CD4-positive, alpha-beta memory T cell (primary cell): ENCODE results near the gene CCDC83. TPM values are rescaled to one million over a fixed set of nuclear protein-coding genes. Genes with fewer than 3 reads are reported as not detected.
A peak's percentile ranks its signal among the peaks of the same experiment; 100 is the strongest.

Source experiments
- CTCF ChIA-PET: fragments of 350-600 bp; sonication (Branson Sonifier 250); formaldehyde crosslinking; loops from one replicate; lab custom pipeline; 2021; ENCODE audit warnings: inconsistent platforms; ENCODE audit not compliant: partially characterized antibody; lab: Charles Lee
- POLR2A ChIA-PET: fragments of 350-600 bp; sonication (Branson Sonifier 250); formaldehyde crosslinking; loops from one replicate; lab custom pipeline; 2021; ENCODE audit not compliant: partially characterized antibody; lab: Charles Lee
- DNase-seq, 5 donors: peaks; one replicate each; pipeline versions ENCODE4 v3.0.0 to v3.0.0-alpha.2; 2020 to 2022; ENCODE audit warnings: mixed read lengths in 1 of 5
- H3K27ac ChIP-seq: one replicate; pipeline ENCODE4 v1.7.0; 2013; ENCODE audit warnings: low read depth, low read length
- H3K27me3 ChIP-seq: 2 replicates; pipeline ENCODE4 v1.7.0; 2013; ENCODE audit warnings: mild to moderate bottlenecking, low read length, moderate library complexity; ENCODE audit not compliant: insufficient read depth
- H3K36me3 ChIP-seq: 2 replicates; pipeline ENCODE4 v1.7.0; 2013; ENCODE audit warnings: mild to moderate bottlenecking, low read length, moderate library complexity; ENCODE audit not compliant: insufficient read depth
- H3K4me1 ChIP-seq: 2 replicates; pipeline ENCODE4 v1.7.0; 2013; ENCODE audit warnings: mild to moderate bottlenecking, low read length, moderate library complexity; ENCODE audit not compliant: insufficient read depth
- H3K4me3 ChIP-seq, 2 donors: one replicate each; pipeline ENCODE4 v1.7.0; 2013; ENCODE audit warnings: low read length in 2 of 2, mild to moderate bottlenecking in 1 of 2
- H3K9me3 ChIP-seq, 2 donors: one replicate each; pipeline ENCODE4 v1.7.0; 2013; ENCODE audit warnings: low read length in 2 of 2, control low read depth in 1 of 2; ENCODE audit not compliant: control insufficient read depth in 1 of 2
- H3K27ac Mint-ChIP-seq, 7 donors: one replicate each; pipeline ENCODE4 v1.8.0; 2020 to 2021; ENCODE audit warnings: mixed read lengths in 7 of 7, mild to moderate bottlenecking in 6 of 7, inconsistent platforms in 3 of 7, moderate library complexity in 3 of 7
- H3K27me3 Mint-ChIP-seq, 2 donors: one replicate each; pipeline ENCODE4 v1.8.0; 2020 to 2021; ENCODE audit warnings: mixed read lengths in 2 of 2
- H3K36me3 Mint-ChIP-seq, 2 donors: one replicate each; pipeline ENCODE4 v1.8.0; 2020 to 2021; ENCODE audit warnings: mixed read lengths in 2 of 2, inconsistent platforms in 1 of 2, mild to moderate bottlenecking in 1 of 2
- H3K4me1 Mint-ChIP-seq, 4 donors: one replicate each; pipeline ENCODE4 v1.8.0; 2020 to 2021; ENCODE audit warnings: mixed read lengths in 4 of 4, mild to moderate bottlenecking in 1 of 4
- H3K4me3 Mint-ChIP-seq, 8 donors: one replicate each; pipeline ENCODE4 v1.8.0; 2020 to 2021; ENCODE audit warnings: mixed read lengths in 8 of 8, mild to moderate bottlenecking in 7 of 8, moderate library complexity in 6 of 8, inconsistent platforms in 3 of 8
- H3K9me3 Mint-ChIP-seq, 8 donors: one replicate each; pipeline ENCODE4 v1.8.0; 2020 to 2021; ENCODE audit warnings: mixed read lengths in 8 of 8, mild to moderate bottlenecking in 5 of 8, inconsistent platforms in 3 of 8, moderate library complexity in 1 of 8
- intact Hi-C: fragments of 100-400 bp; cut with micrococcal nuclease; formaldehyde crosslinking; loops from one replicate; pipeline ENCODE4 v1.15.1; 2023
- polyA plus RNA-seq, 2 donors: library from polyadenylated mRNA; unstranded; fragments of 300-500 nt; fragmentation: Illumina TruSeq; gene quantifications; one replicate each; pipeline ENCODE4 v1.2.3, GENCODE V29; 2021
- total RNA-seq, 2 experiments: library from RNA; stranded (reverse); gene quantifications; one replicate each; pipeline ENCODE4 v1.2.3, GENCODE V29; 2021

Gene CCDC83
- total and polyA plus RNA-seq, 4 experiments from 2014 or later: not detected

GRCh38 chr11:85945788-85946187 is 90.6 kb downstream of the CCDC83 start:
- H3K36me3 Mint-ChIP-seq: no peaks in the 10 kb centered on the region
- H3K4me3 Mint-ChIP-seq: no peak overlapping the region
- H3K27me3 ChIP-seq: no peaks in the 10 kb centered on the region
- no peak overlapping the region for H3K4me3 ChIP-seq
- H3K36me3 ChIP-seq: no peaks in the 10 kb centered on the region
- H3K27me3 Mint-ChIP-seq: no peaks in the 10 kb centered on the region
- ChIA-PET CTCF (no interaction called here), POLR2A (no interaction called here)
- peaks cover 2 to 13% (median 8%) of the 10 kb centered on the region in 4 donors for H3K4me1 Mint-ChIP-seq
- peaks cover 5 to 20% (median 12%) of the 10 kb centered on the region in 8 donors for H3K9me3 Mint-ChIP-seq
- H3K4me1 ChIP-seq: no peaks in the 10 kb centered on the region
- intact Hi-C loops: no loop called here
- H3K9me3 ChIP-seq: no peaks in the 10 kb centered on the region
- DNase-seq: no peak
- H3K27ac Mint-ChIP-seq: no peak overlapping the region
- H3K27ac ChIP-seq: no peak overlapping the region

GRCh38 chr11:85946221-85946620 is 91.0 kb downstream of the CCDC83 start:
- ChIA-PET POLR2A (no interaction called here), CTCF (no interaction called here)
- intact Hi-C loops: no loop called here
- Mint-ChIP-seq H3K36me3 (no peaks in the 10 kb centered on the region), H3K27me3 (no peaks in the 10 kb centered on the region), H3K4me3 (no peak overlapping the region), H3K4me1 (peaks cover 2 to 13% (median 8%) of the 10 kb centered on the region in 4 donors), H3K27ac (no peak overlapping the region), H3K9me3 (peaks cover 5 to 24% (median 13%) of the 10 kb centered on the region in 8 donors)
- DNase-seq: no peak
- Histone ChIP-seq H3K27ac (no peak overlapping the region), H3K9me3 (no peaks in the 10 kb centered on the region), H3K27me3 (no peaks in the 10 kb centered on the region), H3K4me1 (no peaks in the 10 kb centered on the region), H3K36me3 (no peaks in the 10 kb centered on the region), H3K4me3 (no peak overlapping the region)

- no peaks in the 10 kb centered on the region for H3K36me3 ChIP-seq
- intact Hi-C loops: no loop called here
- H3K4me1 ChIP-seq: no peaks in the 10 kb centered on the region
- Mint-ChIP-seq H3K36me3 (peaks cover 0 to 1% of the 10 kb centered on the region in 2 donors), H3K4me3 (no peak overlapping the region), H3K4me1 (peaks cover 2 to 13% (median 8%) of the 10 kb centered on the region in 4 donors), H3K27me3 (no peaks in the 10 kb centered on the region), H3K27ac (peak overlapping the region in 2 of 7 donors; percentile 28 to 75), H3K9me3 (peaks cover 5 to 31% (median 20%) of the 10 kb centered on the region in 8 donors)
- H3K27ac ChIP-seq: no peak overlapping the region
- no peaks in the 10 kb centered on the region for H3K9me3 ChIP-seq
- H3K27me3 ChIP-seq: no peaks in the 10 kb centered on the region
- DNase-seq: no peak
- ChIA-PET CTCF (no interaction called here), POLR2A (no interaction called here)
- H3K4me3 ChIP-seq: no peak overlapping the region
Measured at GRCh38 chr11:85947431-85948272, 92.5 kb downstream of the CCDC83 start.

GRCh38 chr11:85948884-85949283 is 93.7 kb downstream of the CCDC83 start:
- Histone ChIP-seq H3K9me3 (no peaks in the 10 kb centered on the region), H3K27ac (no peak overlapping the region), H3K4me1 (no peaks in the 10 kb centered on the region), H3K4me3 (no peak overlapping the region), H3K27me3 (no peaks in the 10 kb centered on the region), H3K36me3 (no peaks in the 10 kb centered on the region)
- intact Hi-C loops: no loop called here
- H3K36me3 Mint-ChIP-seq: peaks cover 11 to 12% of the 10 kb centered on the region in 2 donors
- H3K4me1 Mint-ChIP-seq: peaks cover 2 to 13% (median 8%) of the 10 kb centered on the region in 4 donors
- H3K9me3 Mint-ChIP-seq: peaks cover 3 to 41% (median 29%) of the 10 kb centered on the region in 8 donors
- H3K4me3 Mint-ChIP-seq: no peak overlapping the region
- no peak for DNase-seq
- peak overlapping the region in 1 of 7 donors; percentile 30 for H3K27ac Mint-ChIP-seq
- ChIA-PET CTCF (no interaction called here), POLR2A (no interaction called here)
- no peaks in the 10 kb centered on the region for H3K27me3 Mint-ChIP-seq

GRCh38 chr11:85949798-85950197 is 94.6 kb downstream of the CCDC83 start:
- no peaks in the 10 kb centered on the region for H3K36me3 ChIP-seq
- Mint-ChIP-seq H3K27me3 (no peaks in the 10 kb centered on the region), H3K27ac (no peak overlapping the region), H3K9me3 (peaks cover 3 to 43% (median 32%) of the 10 kb centered on the region in 8 donors), H3K4me3 (no peak overlapping the region), H3K4me1 (peaks cover 2 to 13% (median 8%) of the 10 kb centered on the region in 4 donors), H3K36me3 (peaks cover 19% of the 10 kb centered on the region in 2 donors)
- no peaks in the 10 kb centered on the region for H3K4me1 ChIP-seq
- H3K9me3 ChIP-seq: no peaks in the 10 kb centered on the region
- intact Hi-C loops: no loop called here
- no peak overlapping the region for H3K4me3 ChIP-seq
- no peak for DNase-seq
- ChIA-PET POLR2A (no interaction called here), CTCF (no interaction called here)
- no peaks in the 10 kb centered on the region for H3K27me3 ChIP-seq
- H3K27ac ChIP-seq: no peak overlapping the region

- Mint-ChIP-seq H3K9me3 (peaks cover 3 to 41% (median 29%) of the 10 kb centered on the region in 8 donors), H3K4me1 (peaks cover 1 to 12% (median 7%) of the 10 kb centered on the region in 4 donors), H3K36me3 (peaks cover 22 to 24% of the 10 kb centered on the region in 2 donors), H3K27me3 (no peaks in the 10 kb centered on the region), H3K27ac (no peak overlapping the region), H3K4me3 (no peak overlapping the region)
- Histone ChIP-seq H3K9me3 (no peaks in the 10 kb centered on the region), H3K27ac (no peak overlapping the region), H3K36me3 (peaks cover 4% of the 10 kb centered on the region), H3K4me1 (no peaks in the 10 kb centered on the region), H3K4me3 (no peak overlapping the region), H3K27me3 (no peaks in the 10 kb centered on the region)
- intact Hi-C loops: no loop called here
- POLR2A ChIA-PET: no interaction called here
- CTCF ChIA-PET: no interaction called here
- no peak for DNase-seq
Measured at GRCh38 chr11:85950317-85951048, 95.3 kb downstream of the CCDC83 start.

- H3K4me3 Mint-ChIP-seq: no peak overlapping the region
Measured at GRCh38 chr11:85951049-85951405, 95.8 kb downstream of the CCDC83 start.

More at GRCh38 chr11:85951049-85951405, 95.8 kb downstream of the CCDC83 start:
- ChIA-PET POLR2A (no interaction called here), CTCF (no interaction called here)
- peaks cover 2 to 36% (median 24%) of the 10 kb centered on the region in 8 donors for H3K9me3 Mint-ChIP-seq
- H3K27ac Mint-ChIP-seq: peak overlapping the region in 2 of 7 donors; percentile 1 to 6
- H3K4me1 Mint-ChIP-seq: peaks cover 1 to 8% (median 4%) of the 10 kb centered on the region in 4 donors
- H3K9me3 ChIP-seq: no peaks in the 10 kb centered on the region
- H3K27me3 ChIP-seq: no peaks in the 10 kb centered on the region
- no peak overlapping the region for H3K27ac ChIP-seq
- intact Hi-C loops: no loop called here
- H3K4me1 ChIP-seq: no peaks in the 10 kb centered on the region
- H3K4me3 ChIP-seq: no peak overlapping the region
- H3K36me3 Mint-ChIP-seq: peaks cover 28 to 30% of the 10 kb centered on the region in 2 donors
- H3K36me3 ChIP-seq: peaks cover 9% of the 10 kb centered on the region
- DNase-seq: no peak
- no peaks in the 10 kb centered on the region for H3K27me3 Mint-ChIP-seq
